Activated T-cell treated with anti-CD3 and anti-CD28 coated beads for 48 hours (primary cell): ENCODE results near the gene SORD.
A peak's percentile ranks its signal among the peaks of the same experiment; 100 is the strongest.
"Not testable (repeated sequence)": the region's sequence is repeated elsewhere in the genome, so short reads cannot be mapped to it uniquely, and the experiment has no call there.

Source experiments
- DNase-seq: peaks from one replicate; pipeline ENCODE4 v3.0.0-alpha.2; 2020; ENCODE audit warnings: low read depth

Gene SORD

GRCh38 chr15:45024649-45025048 lies 1.7 kb downstream of the SORD start:
- not testable (repeated sequence) for DNase-seq

- not testable (repeated sequence) for DNase-seq
Observed at GRCh38 chr15:45025627-45026026, 2.6 kb downstream of the SORD start.

GRCh38 chr15:45026651-45027190 lies 3.7 kb downstream of the SORD start:
- DNase-seq, result no peak

GRCh38 chr15:45027220-45027619 lies 4.2 kb downstream of the SORD start:
- no peak for DNase-seq

GRCh38 chr15:45030743-45031142 lies 7.7 kb downstream of the SORD start:
- DNase-seq, result no peak

GRCh38 chr15:45031522-45032028 lies 8.6 kb downstream of the SORD start:
- not testable (repeated sequence) for DNase-seq

GRCh38 chr15:45032501-45032900 lies 9.5 kb downstream of the SORD start:
- not testable (repeated sequence) for DNase-seq

- not testable (repeated sequence) for DNase-seq
Observed at GRCh38 chr15:45034087-45034486, 11.1 kb downstream of the SORD start.

GRCh38 chr15:45034600-45035375 lies 11.8 kb downstream of the SORD start:
- DNase-seq, result not testable (repeated sequence)

- peak; percentile 59 for DNase-seq
Observed at GRCh38 chr15:45036812-45037781, 14.1 kb downstream of the SORD start.

- no peak for DNase-seq
Observed at GRCh38 chr15:45037936-45038335, 14.9 kb downstream of the SORD start.

- DNase-seq, result not testable (repeated sequence)
Observed at GRCh38 chr15:45040396-45040795, 17.4 kb downstream of the SORD start.

GRCh38 chr15:45041538-45041937 lies 18.5 kb downstream of the SORD start:
- DNase-seq, result not testable (repeated sequence)

- not testable (repeated sequence) for DNase-seq
Observed at GRCh38 chr15:45042859-45043258, 19.9 kb downstream of the SORD start.

- not testable (repeated sequence) for DNase-seq
Observed at GRCh38 chr15:45044270-45044669, 21.3 kb downstream of the SORD start.

GRCh38 chr15:45048449-45048793 lies 25.4 kb downstream of the SORD start:
- not testable (repeated sequence) for DNase-seq

GRCh38 chr15:45048794-45049631 lies 26.0 kb downstream of the SORD start:
- DNase-seq, result no peak

- DNase-seq, result no peak
Observed at GRCh38 chr15:45050587-45050986, 27.6 kb downstream of the SORD start.

- DNase-seq, result not testable (repeated sequence)
Observed at GRCh38 chr15:45052676-45053075, 29.7 kb downstream of the SORD start.

- DNase-seq, result not testable (repeated sequence)
Observed at GRCh38 chr15:45058690-45059675, 36.0 kb downstream of the SORD start.
